ENCODE data around the gene PPM1F.

PPM1F gene, protein sequence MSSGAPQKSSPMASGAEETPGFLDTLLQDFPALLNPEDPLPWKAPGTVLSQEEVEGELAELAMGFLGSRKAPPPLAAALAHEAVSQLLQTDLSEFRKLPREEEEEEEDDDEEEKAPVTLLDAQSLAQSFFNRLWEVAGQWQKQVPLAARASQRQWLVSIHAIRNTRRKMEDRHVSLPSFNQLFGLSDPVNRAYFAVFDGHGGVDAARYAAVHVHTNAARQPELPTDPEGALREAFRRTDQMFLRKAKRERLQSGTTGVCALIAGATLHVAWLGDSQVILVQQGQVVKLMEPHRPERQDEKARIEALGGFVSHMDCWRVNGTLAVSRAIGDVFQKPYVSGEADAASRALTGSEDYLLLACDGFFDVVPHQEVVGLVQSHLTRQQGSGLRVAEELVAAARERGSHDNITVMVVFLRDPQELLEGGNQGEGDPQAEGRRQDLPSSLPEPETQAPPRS

DNA sequence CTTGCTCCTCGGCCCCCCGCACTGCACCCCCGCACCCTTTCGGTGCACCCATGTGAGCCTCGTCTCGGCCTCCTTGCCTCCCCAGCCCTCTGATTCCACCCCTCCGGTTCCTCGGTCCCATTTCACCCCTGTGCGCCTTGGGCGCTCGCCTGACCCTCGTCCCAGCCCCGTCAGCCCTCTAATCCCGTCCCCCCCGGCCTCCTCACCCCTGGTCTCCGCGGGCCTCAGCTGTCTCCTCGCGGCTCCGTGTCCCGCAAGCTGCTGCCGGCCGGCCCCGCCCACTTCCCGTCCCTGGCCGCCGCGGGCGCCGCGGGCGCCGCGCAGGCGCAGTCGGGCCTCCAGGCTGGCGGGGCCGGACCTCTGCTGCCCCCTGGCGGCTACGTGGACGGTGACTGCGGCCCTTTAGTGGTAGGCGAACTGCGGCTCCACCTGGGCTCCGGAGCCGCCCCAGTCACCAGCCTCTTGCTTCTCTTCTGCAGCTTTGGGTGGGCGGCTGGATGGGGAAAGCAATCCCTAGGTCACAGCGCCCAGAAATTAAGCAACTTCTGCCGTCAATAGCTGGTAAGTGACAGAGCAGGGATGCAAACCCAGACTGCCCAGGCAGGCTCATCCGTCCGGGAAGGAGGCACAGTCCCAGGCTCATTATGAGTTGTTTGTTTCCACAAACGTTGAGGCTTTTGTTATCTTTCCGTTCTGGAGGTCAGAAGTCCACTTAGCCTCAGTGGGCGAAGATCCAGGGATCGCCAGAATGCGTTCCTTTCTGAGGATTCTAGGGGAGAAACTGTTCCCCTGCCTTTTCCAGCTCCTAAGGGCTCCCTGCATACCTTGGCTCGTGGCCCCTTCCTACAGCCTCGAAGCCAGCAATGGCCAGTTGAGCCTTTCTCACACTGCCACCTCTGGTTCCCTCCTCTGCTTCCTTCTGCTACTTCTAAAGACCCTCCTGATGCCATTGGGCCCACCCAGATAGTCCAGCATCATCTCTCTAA, at the start of gene PPM1F:
PPM1F (minus strand) TSS at position 263 of the 986 bp plus-strand sequence. CDS start 6,800 bp downstream, outside the sequence.
- DNase-seq = peak; percentile 91 to 94

- DNase-seq = no peak
Observed at GRCh38 chr22:22001664-22002525, 49.2 kb upstream of the PPM1F start.

- no peak for DNase-seq
Observed at GRCh38 chr22:21998595-21999247, 46.1 kb upstream of the PPM1F start.

- no peak for DNase-seq
Observed at GRCh38 chr22:21996175-21996720, 43.6 kb upstream of the PPM1F start.

DNA sequence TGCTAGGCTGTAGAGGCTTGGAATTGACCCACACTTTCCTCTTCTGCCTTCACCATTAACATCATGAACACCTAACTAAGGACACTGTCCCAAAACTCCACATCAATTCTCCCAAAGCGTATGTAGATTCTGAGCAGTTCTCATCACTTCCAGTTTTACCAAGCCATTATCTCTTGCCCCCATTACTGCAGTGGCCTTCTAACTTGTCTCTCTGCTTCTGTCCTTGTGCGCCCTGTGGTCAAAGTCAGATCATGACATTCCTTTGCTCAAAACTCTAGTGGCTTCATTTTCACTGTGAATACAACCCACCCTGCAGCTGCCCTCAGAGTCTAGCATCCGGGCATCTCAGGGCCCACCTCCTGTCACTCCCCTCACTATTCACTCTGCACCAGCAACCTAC, 43.0 kb upstream of the PPM1F start:
- DNase-seq = no peak

DNA sequence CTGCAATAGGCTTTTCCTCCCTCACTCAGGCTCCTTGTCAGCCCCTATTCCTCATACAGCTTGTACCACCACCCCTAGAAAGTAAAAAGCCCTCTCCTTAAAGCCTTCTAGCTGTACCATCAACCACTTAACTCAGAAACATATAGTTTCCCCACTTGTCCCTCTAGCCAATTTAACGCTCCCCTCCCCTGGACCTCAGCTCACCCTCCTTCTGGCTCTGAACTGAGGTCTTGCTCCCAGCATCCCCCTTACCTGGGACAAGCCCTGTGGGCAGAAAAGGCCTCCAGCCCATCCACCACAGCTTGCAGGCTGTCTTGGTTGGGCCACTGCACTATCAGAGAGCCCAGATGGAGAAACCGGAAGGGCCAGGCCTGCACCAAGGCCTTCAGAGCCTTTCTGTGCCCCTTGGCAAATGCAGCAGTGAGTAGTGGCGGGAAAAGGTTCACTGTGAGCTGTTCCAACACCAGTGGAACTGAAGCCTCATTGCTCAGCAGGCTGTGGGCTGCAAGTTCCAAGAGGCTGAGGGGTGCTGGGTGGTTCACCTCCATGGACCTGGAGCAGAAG, 42.3 kb upstream of the PPM1F start:
- no peak for DNase-seq

DNA sequence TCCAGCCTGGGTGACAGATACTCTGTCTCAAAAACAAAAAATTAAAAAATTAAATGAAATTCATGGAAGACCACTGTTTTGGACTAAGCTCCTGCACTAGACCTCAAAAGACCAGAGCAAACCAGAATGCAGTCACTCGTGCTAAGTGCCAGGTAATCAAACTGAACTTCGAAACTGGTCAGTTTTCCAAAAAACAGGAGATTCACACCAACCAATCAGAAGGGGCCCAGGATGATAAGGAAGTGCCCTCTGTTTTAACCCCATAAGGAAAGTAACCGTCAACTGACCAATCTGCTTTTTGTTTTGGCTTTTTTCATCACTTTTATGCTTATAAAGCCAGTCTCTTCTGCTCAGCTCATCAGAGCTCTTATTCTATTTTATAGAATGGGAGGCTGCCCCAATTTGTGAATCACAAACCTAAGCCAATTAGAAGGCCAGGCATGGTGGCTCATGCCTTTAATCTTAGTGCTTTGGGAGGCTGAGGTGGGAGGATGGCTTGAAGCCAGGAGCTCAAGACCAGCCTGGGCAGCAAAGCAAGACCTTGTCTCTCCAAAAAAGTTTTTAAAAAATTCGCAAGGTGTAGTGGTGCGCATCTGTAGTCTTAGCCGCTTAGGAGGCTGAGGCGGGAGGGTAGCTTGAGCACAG, 40.1 kb upstream of the PPM1F start:
- DNase-seq = no peak

GRCh38 chr22:21991774-21992173, 39.1 kb upstream of the PPM1F start:
- no peak for DNase-seq

GRCh38 chr22:21991304-21991596, 38.6 kb upstream of the PPM1F start:
- no peak for DNase-seq

DNA sequence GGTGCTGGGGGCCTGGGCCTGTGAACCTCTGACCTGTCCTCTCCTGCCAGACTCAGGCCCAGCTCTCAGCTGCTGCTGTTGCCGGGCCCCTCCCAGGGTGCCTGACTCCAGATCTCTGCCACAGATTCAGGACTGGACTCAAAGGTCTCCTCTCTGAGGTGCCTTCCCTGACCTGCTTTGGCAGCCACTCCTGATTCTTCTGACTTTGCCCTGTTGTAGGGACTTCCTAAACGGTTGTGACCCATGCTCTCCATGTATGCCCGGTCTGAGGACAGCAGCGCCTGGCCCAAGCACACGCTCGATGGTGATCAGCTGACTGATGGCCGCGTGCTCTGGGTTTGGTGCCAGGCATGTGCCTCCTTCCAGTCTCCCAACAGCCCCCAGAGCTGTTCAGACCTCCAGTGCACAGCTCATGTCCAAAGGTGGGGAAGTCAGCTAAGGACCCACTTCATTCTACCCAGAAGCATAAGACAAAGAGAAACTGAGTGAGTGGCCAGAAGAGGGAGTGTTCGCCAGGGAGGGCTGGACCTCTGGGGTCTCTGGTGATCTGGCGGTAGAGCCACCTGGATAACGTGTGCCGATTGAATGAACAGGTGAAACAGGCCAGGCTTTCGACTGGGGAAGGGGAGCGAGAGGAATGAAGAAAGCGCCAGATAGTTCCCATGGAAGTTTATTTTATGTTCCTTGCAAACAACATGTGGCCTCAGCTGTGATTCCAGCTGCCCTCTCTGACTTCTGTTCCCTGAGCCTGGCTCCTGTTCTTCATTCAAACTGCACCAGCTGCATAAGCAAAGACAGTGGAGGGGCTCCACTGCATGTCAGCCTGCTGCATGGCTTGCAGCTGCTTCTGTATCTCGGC, 38.0 kb upstream of the PPM1F start:
- DNase-seq = no peak

DNA sequence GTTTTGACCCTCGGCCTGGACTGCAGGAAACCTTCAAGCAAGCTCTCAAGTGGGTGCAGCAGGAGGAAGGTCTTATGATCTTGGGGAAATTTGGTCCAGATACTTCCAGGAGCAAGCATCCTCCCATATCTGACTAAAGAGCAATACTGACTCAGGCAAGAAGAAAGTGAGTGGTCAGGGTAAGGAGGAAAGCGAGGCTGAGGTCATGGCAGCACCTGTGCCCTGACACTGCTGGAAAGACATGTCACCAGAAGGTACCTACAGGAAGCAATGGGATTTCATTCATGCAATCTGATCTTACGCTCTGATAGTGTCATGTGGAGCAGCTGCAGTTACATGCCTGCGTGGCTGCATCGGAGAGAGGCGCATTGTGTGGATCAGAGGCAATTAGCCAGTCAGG, 36.4 kb upstream of the PPM1F start:
- DNase-seq = no peak

DNA sequence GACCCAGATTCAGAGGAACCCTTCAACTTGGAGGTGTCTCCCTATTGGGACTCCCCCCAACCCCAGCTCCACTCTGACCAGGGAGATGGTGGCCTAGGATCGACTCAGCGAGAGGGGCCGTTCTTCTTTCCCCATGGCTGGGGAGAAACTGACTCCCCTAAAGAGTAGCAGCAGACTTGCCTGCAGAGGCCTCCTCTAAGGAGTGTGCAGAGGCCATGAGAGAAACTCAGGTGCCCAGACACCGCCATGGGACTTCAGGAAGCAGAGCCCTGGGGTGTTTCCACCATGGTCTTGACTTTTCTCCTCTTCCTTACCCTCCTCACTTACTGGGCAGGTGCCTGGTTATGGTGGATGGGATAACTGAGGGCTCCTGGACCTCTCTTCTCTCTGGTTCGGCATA, 32.6 kb upstream of the PPM1F start:
- DNase-seq = no peak

GRCh38 chr22:21984793-21985192, 32.1 kb upstream of the PPM1F start:
- DNase-seq = no peak

DNA sequence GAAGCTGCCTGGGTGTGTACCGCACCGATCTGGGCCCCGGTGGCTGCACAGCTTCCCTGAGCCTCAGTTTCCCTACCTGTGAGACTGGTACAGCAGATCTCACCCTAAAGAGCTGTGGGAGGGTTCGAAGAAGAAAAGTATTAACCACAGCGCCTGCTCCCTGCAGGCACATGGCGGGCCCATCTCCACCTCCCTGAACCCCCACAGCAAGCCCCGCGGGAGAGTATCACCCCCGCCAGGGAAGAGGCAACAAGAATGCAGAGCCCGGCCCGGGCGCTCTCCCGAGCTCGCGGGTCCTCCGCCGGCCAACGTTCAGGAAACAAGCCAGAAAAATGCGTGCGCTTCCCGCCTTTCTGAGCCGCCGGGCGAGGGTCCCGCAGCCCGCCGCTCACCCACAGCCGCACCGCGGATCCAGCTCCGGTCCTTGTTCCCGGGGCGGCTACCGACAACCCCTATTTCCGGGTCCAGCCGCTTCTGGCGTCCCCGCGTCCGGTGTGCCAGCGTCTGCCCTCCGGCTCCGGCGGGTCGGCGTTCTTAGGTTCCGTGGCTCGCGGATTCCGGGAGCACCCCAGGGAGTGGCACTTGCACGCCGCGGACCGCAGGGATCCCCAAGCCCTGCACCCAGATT, 29.8 kb upstream of the PPM1F start, which contains the start of gene TOP3B:
TOP3B (minus strand) TSS at position 450 of the 628 bp plus-strand sequence. CDS start 7,078 bp downstream, outside the sequence.
- peak; percentile 93 for DNase-seq

GRCh38 chr22:21981874-21982273, 29.2 kb upstream of the PPM1F start:
- no peak for DNase-seq

- no peak for DNase-seq
Observed at GRCh38 chr22:21980547-21980946, 27.9 kb upstream of the PPM1F start.

DNA sequence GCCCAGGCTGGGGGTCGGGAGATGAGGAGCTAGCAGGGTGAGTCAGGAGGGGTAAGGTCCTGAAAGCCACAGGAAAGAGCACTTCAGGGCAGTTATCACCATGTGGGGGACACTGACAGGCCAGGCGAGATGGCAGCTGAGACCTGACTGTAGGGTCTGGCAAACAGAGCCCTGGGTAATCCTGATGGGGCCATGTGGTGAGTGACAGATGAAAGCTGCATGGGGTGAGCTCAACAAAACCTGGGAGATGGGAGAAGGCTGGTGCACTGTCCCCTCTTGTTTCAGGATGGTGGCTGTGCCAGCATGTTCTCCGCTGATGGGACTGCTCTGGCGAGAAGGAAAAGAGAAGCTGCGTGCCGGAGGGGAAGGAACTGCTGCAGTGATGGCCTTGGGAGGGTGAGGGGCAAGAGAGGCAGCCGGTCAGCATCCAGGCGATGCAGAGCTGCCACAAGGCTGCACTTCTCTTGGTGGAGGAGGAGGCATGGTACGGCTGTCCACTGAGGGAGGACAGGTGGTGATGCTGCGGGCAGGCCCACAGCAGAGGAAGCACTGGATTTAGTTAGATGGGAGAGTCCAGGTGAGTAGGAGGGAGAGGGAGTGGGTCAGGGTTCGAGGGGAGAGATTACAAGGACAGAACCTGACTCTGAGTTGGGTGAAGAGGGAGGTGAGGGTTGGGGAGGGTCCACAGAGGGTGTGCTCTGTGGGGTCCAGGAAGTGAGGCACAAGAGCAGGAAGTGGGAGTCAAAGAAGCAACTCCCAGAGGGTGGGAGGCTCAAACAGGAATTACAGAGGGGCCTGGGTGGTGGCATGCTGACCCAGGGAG, 26.1 kb upstream of the PPM1F start:
- DNase-seq = no peak

DNA sequence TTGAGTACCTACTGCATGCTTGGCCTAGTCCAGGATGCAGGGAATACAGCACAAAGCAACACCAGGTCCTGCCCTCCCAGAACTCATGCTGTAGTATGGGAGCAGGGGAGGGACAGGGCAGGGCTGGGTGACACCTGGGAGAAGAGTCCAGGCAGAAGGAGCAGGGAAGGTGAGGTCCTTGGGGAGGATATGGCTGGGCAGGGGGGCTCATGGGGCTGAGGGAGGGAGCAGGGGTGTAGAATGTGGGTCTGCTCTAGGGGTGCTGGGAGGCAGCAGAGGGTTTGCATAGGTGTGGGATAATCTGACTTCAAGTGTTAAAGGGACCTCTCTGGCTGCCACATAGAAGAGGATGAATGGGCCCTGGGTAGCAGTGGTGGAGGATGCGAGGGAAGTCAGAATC, 25.2 kb upstream of the PPM1F start:
- DNase-seq = no peak

All from activated T-cell treated with anti-CD3 and anti-CD28 coated beads, Interleukin-2, amount 50 U/mL, for 48 hours (primary cell).